ENCODE measurements around the gene ALKAL2.

ALKAL2 gene

GRCh38 chr2:309954-310510 lies 22.1 kb upstream of the ALKAL2 start:
- no peak overlapping the region for H3K27ac ChIP-seq
- no peak for TF ChIP-seq CTCF (conservative IDR thresholded peaks at IDR 0.05)

GRCh38 chr2:309148-309953 lies 21.5 kb upstream of the ALKAL2 start:
- H3K27ac ChIP-seq: no peak overlapping the region
- no peak for TF ChIP-seq CTCF (conservative IDR thresholded peaks at IDR 0.05)

- no peak for TF ChIP-seq CTCF (conservative IDR thresholded peaks at IDR 0.05)
- no peak overlapping the region for H3K27ac ChIP-seq
Observed at GRCh38 chr2:305366-305765, 17.5 kb upstream of the ALKAL2 start.

- H3K27ac ChIP-seq: no peak overlapping the region
- TF ChIP-seq CTCF (conservative IDR thresholded peaks at IDR 0.05): no peak
Observed at GRCh38 chr2:296354-296753, 8.5 kb upstream of the ALKAL2 start.

GRCh38 chr2:295090-295489 lies 7.2 kb upstream of the ALKAL2 start:
- H3K27ac ChIP-seq: no peak overlapping the region
- TF ChIP-seq CTCF (conservative IDR thresholded peaks at IDR 0.05): no peak

- H3K27ac ChIP-seq: peak overlapping the region; percentile 23; the same call in 1 of the 2 replicates
- TF ChIP-seq CTCF (conservative IDR thresholded peaks at IDR 0.05): peak; percentile 87
Observed at GRCh38 chr2:290090-290722, 2.3 kb upstream of the ALKAL2 start.

GRCh38 chr2:289362-290089 lies 1.6 kb upstream of the ALKAL2 start:
- no peak for TF ChIP-seq CTCF (conservative IDR thresholded peaks at IDR 0.05)
- H3K27ac ChIP-seq: peak overlapping the region; percentile 23; the same call in 1 of the 2 replicates
